ENCODE measurements around the gene LRRC30. TPM values are rescaled to one million over a fixed set of nuclear protein-coding genes. Genes with fewer than 3 reads are reported as not detected.

LRRC30 gene
- total RNA-seq, 1 donor from 2014 or later, result not detected

DNA sequence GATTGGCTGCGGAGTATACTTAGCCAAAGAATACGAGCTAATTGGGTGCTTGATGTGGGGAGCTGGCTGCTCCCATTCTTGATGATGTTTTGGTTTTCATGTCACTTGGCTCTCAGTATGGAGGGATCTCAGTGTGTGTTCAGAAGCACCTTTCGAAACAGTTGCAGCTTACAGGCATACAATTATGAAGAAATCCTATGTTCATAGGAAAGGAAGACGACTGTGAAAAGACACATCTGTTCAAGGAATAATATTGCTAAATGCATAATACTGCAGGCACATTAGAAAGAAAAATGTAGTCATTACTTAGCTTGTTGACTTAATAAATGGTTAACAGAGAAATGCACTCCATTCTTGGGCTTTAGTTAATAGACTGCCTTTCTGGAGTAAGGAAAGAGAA is 4.1 kb downstream of the LRRC30 start:
- DNase-seq (no peak), ATAC-seq (ENCODE audit: poor library complexity) (no peak)
- intact Hi-C loops (cut with DNase I), result no loop called here

GRCh38 chr18:7236072-7236471 is 5.2 kb downstream of the LRRC30 start:
- intact Hi-C loops (cut with DNase I), result no loop called here
- ATAC-seq (ENCODE audit: poor library complexity), result no peak

DNA sequence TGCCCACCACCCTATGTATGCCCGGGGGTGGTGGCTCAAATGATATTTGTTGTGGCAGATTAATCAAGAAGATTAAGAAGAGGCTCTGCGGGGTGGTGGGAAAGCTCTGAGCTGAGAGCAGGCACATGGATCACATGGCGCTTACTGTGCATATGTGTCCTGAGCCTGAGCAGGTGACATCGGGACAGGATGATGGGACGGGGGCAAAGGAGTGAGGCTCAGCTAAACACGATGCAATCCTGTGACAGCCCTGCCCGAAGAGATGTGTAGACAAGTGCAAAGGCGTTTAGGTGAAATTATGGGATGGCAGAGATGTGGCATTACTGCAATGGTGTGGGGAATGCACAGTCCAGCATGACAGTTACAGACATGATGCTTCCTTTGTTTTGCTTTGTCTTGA is 6.0 kb downstream of the LRRC30 start:
- intact Hi-C loops (cut with DNase I), result no loop called here
- DNase-seq (no peak), ATAC-seq (ENCODE audit: poor library complexity) (no peak)

More at GRCh38 chr18:7236072-7236471, 5.2 kb downstream of the LRRC30 start:
- DNase-seq, result no peak

DNA sequence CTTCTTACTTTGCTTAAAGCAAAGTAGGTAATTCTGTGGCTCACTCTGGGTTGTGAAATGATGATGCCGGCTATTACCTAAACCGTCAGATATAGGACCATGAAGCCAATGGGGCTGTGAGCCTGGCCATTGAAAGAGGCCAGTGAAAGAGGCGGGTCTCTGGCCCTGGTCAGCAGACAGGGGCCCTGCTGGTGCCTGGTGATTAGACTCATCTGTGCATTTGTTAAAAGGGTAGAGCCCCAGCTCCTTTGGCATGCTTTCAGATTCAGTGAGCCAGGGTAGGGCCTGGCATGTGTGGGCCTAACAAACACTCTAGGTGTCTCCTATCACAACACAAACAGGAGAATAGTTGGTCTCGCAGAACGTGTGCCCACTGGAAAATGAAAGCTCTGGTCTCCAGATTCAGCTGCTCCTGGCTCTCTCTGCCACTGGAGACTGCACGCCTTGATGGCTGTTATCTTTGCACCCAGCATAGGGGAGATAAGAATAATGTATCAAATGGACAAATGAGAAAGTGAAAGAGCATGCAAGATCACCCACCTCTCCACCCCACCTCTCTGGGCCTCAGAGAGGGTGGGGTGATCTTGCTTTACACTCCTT is 6.9 kb downstream of the LRRC30 start:
- ATAC-seq (ENCODE audit: poor library complexity), result no peak
- intact Hi-C loops (cut with DNase I), result no loop called here
- no peak for DNase-seq

GRCh38 chr18:7242926-7243325 is 12.0 kb downstream of the LRRC30 start:
- intact Hi-C loops (cut with DNase I), result no loop called here
- DNase-seq (no peak), ATAC-seq (ENCODE audit: poor library complexity) (peak; percentile 74)

- peak; percentile 18 for ATAC-seq (ENCODE audit: poor library complexity)
- DNase-seq, result no peak
- intact Hi-C loops (cut with DNase I), result no loop called here
Measured at GRCh38 chr18:7248877-7249276, 18.0 kb downstream of the LRRC30 start.

GRCh38 chr18:7254163-7254562 is 23.3 kb downstream of the LRRC30 start:
- ATAC-seq (ENCODE audit: poor library complexity) (no peak), DNase-seq (no peak)
- intact Hi-C loops (cut with DNase I), result no loop called here

DNA sequence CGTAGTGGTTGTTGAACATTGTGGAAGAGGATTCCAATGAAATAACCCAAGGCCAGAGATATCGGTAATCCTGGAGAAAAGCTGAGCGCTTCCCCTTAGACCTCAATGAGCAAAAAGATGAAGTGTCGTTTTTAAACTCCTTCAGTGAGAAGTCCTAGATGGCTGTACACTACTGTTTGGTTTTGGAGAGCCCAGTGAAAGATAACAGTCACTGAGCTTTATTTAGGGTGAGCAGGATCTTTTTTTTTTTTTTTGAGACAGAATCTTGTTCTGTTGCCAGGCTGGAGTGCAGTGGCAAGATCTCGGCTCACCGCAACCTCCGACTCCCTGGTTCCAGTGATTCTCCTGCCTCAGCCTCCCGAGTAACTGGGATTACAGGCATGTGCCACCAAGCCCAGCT is 24.2 kb downstream of the LRRC30 start:
- DNase-seq (no peak), ATAC-seq (ENCODE audit: poor library complexity) (peak; percentile 57)
- intact Hi-C loops (cut with DNase I), result no loop called here

DNA sequence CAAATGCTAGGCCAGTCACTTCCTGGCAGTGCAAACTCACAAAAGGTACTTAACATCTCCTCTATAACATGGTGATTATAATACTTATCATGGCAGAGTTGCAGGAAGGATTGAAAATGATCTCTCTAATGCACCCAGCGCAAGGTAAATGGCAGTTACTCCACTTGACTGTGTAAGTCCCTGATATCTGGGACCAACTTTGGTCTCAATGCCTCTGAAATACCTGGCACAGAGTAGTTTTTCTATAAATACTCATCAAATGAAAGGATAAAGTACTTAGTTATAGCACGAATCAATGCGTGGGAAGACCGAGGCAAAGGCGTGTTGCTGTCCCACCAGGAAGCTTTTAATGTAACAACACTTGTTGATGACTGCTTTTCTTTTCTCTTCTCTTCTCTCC is 24.8 kb downstream of the LRRC30 start:
- intact Hi-C loops (cut with DNase I), result no loop called here
- no peak for DNase-seq
- peak; percentile 65 for ATAC-seq (ENCODE audit: poor library complexity)

DNA sequence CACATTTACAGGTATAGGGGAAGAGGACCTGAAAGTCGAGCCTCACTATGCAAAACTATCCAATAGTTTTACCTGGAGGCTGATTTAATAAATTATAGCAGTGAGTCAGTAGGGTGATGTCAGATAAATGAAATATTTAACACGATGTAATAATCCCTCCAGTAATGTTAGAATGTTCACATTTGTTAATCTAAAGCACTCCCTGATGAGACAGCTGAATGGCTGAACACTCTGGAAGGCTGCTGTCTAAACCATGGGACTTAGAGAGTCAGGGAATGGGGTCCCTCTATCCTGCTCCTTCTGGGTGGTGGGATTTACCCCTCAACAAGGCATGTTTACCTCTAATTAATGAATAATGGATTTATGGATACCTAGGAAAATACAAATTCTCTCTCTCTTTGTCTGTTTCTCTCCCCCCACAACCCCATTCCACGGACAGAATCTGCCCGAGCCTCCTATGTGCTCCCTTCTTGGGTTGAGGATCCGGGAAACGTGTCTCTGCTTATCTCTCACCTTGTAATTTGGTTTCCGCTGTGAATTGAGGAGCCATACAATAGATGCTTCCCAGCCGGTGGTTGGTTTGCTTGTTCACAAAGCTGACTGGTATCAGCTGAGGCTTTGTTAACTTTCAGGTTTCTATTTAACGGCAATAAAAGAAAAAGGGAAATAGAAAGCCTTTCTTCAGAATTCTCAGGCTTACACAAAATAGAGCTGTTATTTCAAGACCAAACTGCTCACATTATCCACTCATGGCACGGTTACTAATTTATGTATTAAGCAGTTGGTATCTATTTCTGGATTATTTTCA is 25.9 kb downstream of the LRRC30 start:
- intact Hi-C loops (cut with DNase I), result no loop called here
- DNase-seq (no peak), ATAC-seq (ENCODE audit: poor library complexity) (peak; percentile 11)

DNA sequence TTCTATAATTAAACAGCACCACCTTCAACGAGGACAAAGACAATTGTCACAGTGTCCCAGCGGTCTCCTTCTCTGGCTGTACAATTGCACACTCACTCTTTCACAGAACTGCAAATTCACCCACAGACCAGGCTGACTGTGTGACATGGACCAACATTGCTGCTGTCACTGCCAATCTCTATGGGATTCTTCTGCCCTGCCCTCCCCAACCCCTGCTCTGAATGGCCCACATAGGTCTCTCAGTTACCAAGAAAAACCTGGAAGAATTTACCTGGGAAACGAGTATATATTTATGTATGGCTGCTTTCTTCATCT is 26.5 kb downstream of the LRRC30 start:
- intact Hi-C loops (cut with DNase I), result no loop called here
- no peak for DNase-seq

DNA sequence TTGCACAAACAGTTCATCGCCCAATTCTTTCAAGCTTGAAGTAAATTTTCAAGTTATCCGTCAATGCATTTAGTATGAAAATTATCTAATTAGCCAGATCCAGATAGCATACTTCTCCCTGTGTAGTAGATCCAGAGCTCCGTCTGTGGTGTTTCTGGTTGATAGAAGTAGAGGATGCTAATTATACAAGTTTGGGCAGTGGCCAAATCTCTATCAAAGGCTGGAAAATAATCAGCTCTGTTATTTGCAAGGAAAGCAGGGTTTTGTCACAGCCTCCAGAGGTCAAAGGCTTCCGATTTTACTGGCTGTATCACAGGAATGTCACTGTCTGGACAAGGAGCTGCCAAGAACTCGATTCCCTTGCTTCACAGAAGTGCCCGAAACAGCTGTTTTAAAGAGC is 28.6 kb downstream of the LRRC30 start:
- ATAC-seq (ENCODE audit: poor library complexity), result peak; percentile 14
- intact Hi-C loops (cut with DNase I), result no loop called here
- DNase-seq, result no peak

More for the DNA sequence above, 26.5 kb downstream of the LRRC30 start:
- peak; percentile 36 for ATAC-seq (ENCODE audit: poor library complexity)

GRCh38 chr18:7261199-7261598 is 30.3 kb downstream of the LRRC30 start:
- ATAC-seq (ENCODE audit: poor library complexity), result no peak
- intact Hi-C loops (cut with DNase I), result no loop called here
- DNase-seq, result no peak

DNA sequence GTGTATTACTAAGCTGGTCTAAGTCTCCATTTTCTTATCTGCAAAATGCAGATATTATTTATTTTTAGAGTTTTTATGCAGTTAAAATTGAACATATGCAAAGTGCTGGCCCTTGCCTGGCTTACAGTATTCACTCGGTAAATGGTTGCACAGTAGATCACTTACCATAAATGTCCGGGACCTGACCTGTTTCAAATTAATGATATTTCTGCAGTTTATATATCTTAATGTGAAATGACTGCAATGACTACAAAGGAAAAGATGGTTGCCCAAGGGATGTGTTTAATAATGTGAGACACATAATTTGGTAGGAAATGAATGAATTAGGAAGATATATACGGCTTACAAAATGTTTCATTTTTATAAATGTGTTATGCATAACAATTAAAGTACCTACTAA is 37.1 kb downstream of the LRRC30 start:
- no peak for DNase-seq
- no peak for ATAC-seq (ENCODE audit: poor library complexity)
- intact Hi-C loops (cut with DNase I), result no loop called here

- DNase-seq, result no peak
- ATAC-seq (ENCODE audit: poor library complexity), result no peak
- intact Hi-C loops (cut with DNase I), result loop anchor here (10.0 kb wide), 1 partner anchor 185 kb away; no protein-coding TSS in a partner anchor
Measured at GRCh38 chr18:7269942-7270341, 39.1 kb downstream of the LRRC30 start.

DNA sequence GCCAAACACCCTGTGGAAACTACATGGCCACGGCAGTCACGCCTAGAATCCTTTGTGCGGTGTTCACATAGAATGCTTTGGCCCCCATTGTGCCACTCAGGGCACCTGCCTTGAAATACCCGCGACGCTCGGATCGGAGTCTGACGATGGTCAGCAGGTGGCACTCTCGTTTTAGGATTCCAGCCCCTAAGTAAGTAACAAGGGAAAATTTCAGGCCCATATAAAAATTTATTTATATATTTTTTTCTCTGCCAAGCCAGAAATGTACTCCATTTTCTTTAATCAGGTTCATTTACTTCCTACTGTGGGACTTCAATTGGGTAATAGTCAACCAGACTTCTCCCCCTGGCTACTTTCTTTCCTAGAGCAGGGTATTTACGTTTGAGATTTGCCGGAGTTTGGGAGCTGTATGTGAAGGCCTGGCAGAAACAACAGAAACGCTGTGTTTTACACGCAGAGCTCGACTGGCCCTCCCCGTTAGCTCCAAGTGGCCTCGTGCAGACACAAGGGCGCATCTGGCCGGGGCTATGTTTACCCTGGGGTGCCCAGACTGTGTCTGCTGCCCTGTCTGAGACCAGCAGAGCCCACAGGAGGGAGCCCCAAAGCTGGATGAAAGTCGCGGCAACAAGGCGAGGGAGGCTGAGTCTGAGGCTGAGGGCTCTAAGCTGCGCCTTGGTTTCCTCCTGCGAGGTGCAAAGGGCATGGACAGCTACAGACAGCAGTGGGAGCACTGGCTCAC is 41.6 kb downstream of the LRRC30 start:
- DNase-seq (peak; percentile 77), ATAC-seq (ENCODE audit: poor library complexity) (peak; percentile 93)
- intact Hi-C loops (cut with DNase I), result loop anchor here (1.0 to 10.0 kb wide), 2 partner anchors 182 to 294 kb away; no protein-coding TSS in a partner anchor

- ATAC-seq (ENCODE audit: poor library complexity), result peak; percentile 62
- DNase-seq, result peak; percentile 80
- intact Hi-C loops (cut with DNase I), result loop anchor here (10.0 kb wide), 1 partner anchor 181 kb away; no protein-coding TSS in a partner anchor
Measured at GRCh38 chr18:7273301-7273921, 42.5 kb downstream of the LRRC30 start.

- intact Hi-C loops (cut with DNase I), result no loop called here
- DNase-seq (no peak), ATAC-seq (ENCODE audit: poor library complexity) (no peak)
Measured at GRCh38 chr18:7281579-7281978, 50.7 kb downstream of the LRRC30 start.

Data from Right ventricle myocardium superior (tissue), 1 donor.